Right atrium auricular region (tissue), 2 donors: ENCODE results near the gene WNT2B. TPM values are rescaled to one million over a fixed set of nuclear protein-coding genes. Genes with fewer than 3 reads are reported as not detected.

ENCODE experiments used
- DNase-seq: peaks from one replicate; pipeline ENCODE4 v3.0.0-alpha.2; 2019; ENCODE audit warnings: low spot score
- H3K27ac ChIP-seq, 2 donors: fragments of 200-600 bp; sonication (generic); 1 replicate in 1 of 2; 2 replicates in 1 of 2; pipeline ENCODE4 v1.5.1; 2016 to 2019
- H3K27me3 ChIP-seq, 2 donors: fragments of 200-600 bp; sonication (generic); one replicate each; pipeline versions ENCODE4 v1.5.1 to v1.6.0; 2017 to 2019
- H3K36me3 ChIP-seq: fragments of 200-600 bp; sonication (generic); one replicate; pipeline ENCODE4 v1.5.1; 2016
- H3K4me1 ChIP-seq, 2 donors: fragments of 200-600 bp; sonication (generic); one replicate each; pipeline versions ENCODE4 v1.5.1 to v1.6.0; 2017 to 2019
- H3K4me3 ChIP-seq, 2 donors: fragments of 200-600 bp; sonication (generic); 1 replicate in 1 of 2; 2 replicates in 1 of 2; pipeline ENCODE4 v1.5.1; 2017 to 2019; ENCODE audit warnings: mild to moderate bottlenecking in 1 of 2, moderate library complexity in 1 of 2
- H3K9me3 ChIP-seq, 2 donors: fragments of 200-600 bp; sonication (generic); one replicate each; pipeline ENCODE4 v1.5.1; 2019
- total RNA-seq, 2 donors: library from RNA; depleted of rRNA; stranded (reverse); fragments of >200 nt; gene quantifications; one replicate each; pipeline ENCODE4 v1.1.0, GENCODE V29; 2016
- TF ChIP-seq, protein P1 (sequence below), 2 donors: fragments of 200-600 bp; sonication (generic); IDR thresholded peaks; one replicate each; pipeline ENCODE4 v1.5.1; 2019; ENCODE audit warnings: antibody characterized with exemption in 2 of 2

The WNT2B gene
- total RNA-seq, 2 donors from 2014 or later, result 4.8 to 18.6 TPM

DNA sequence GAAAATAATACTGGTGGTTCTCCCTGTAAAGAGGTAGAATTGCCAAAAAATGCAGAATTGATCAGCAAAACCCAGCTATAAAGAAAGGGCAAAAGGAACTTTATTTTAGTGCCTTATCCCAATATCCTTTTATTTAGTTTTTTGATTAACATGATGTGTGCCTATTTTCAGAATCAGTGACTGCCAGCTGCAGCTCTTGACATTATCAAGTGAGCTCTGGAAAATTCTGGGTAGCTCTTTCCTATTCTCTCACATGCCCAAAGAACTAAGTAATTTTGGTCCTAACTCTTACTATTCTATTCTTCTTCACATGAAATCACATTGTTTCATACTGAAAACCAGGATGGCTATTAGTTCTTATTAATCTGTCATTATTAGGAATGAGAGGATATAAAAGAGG, 22.1 kb downstream of the WNT2B start:
- H3K27me3 ChIP-seq, result no peaks in the 10 kb centered on the region
- H3K27ac ChIP-seq, result peak overlapping the region in 1 of 2 donors; percentile 67
- TF ChIP-seq, protein P1, sequence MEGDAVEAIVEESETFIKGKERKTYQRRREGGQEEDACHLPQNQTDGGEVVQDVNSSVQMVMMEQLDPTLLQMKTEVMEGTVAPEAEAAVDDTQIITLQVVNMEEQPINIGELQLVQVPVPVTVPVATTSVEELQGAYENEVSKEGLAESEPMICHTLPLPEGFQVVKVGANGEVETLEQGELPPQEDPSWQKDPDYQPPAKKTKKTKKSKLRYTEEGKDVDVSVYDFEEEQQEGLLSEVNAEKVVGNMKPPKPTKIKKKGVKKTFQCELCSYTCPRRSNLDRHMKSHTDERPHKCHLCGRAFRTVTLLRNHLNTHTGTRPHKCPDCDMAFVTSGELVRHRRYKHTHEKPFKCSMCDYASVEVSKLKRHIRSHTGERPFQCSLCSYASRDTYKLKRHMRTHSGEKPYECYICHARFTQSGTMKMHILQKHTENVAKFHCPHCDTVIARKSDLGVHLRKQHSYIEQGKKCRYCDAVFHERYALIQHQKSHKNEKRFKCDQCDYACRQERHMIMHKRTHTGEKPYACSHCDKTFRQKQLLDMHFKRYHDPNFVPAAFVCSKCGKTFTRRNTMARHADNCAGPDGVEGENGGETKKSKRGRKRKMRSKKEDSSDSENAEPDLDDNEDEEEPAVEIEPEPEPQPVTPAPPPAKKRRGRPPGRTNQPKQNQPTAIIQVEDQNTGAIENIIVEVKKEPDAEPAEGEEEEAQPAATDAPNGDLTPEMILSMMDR (IDR thresholded peaks at IDR 0.05), result no peak
- peaks cover 0 to 4% of the 10 kb centered on the region in 2 donors for H3K4me1 ChIP-seq
- no peak for DNase-seq
- no peaks in the 10 kb centered on the region for H3K36me3 ChIP-seq
- no peak overlapping the region for H3K4me3 ChIP-seq
- no peaks in the 10 kb centered on the region for H3K9me3 ChIP-seq

DNA sequence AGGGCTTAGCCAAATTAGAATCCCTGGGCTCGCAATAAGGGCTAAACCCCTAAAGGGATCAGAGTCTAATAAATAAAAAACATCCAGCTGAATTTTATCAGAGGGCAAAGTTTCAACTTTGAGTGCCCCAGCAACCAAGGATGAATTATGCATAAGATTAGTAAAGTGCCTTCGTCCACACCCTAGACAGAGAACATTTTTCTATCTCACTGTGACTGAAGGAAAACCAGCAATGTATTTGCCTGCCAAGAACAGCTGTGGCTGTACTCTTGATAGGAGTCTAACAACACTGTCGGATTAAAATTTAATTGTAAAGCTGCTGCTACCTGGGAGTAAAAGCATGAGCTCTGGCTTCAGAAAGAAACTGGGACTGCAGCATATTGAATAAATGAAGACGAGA, 23.3 kb downstream of the WNT2B start:
- no peak for DNase-seq
- no peaks in the 10 kb centered on the region for H3K9me3 ChIP-seq
- TF ChIP-seq, protein P1 (IDR thresholded peaks at IDR 0.05), result no peak
- peak overlapping the region in 1 of 2 donors; percentile 67 for H3K27ac ChIP-seq
- no peaks in the 10 kb centered on the region for H3K27me3 ChIP-seq
- peaks cover 0 to 9% of the 10 kb centered on the region in 2 donors for H3K4me1 ChIP-seq
- H3K4me3 ChIP-seq, result no peak overlapping the region
- H3K36me3 ChIP-seq, result no peaks in the 10 kb centered on the region

DNA sequence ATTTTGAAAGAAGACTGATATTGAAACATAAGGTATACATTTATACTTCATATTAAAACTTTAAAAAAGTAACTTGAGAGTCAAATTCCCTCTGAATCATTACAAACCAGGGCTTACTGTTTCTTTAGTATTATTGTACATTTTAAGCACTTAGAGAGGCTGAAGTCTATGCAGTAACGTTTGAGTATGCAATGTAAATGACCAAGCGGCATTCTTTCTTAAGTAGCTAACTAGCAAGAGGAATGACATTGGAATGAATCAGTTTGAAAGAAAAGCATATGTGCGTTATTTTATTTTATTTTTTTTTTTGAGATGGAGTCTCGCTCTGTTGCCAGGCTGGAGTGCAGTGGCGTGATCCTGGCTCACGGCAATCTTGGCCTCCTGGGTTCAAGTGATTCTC, 24.3 kb downstream of the WNT2B start:
- TF ChIP-seq, protein P1 (IDR thresholded peaks at IDR 0.05), result no peak
- Histone ChIP-seq H3K27ac (no peak overlapping the region), H3K36me3 (no peaks in the 10 kb centered on the region), H3K4me3 (no peak overlapping the region), H3K9me3 (no peaks in the 10 kb centered on the region), H3K4me1 (peaks cover 0 to 19% of the 10 kb centered on the region in 2 donors), H3K27me3 (no peaks in the 10 kb centered on the region)
- no peak for DNase-seq

DNA sequence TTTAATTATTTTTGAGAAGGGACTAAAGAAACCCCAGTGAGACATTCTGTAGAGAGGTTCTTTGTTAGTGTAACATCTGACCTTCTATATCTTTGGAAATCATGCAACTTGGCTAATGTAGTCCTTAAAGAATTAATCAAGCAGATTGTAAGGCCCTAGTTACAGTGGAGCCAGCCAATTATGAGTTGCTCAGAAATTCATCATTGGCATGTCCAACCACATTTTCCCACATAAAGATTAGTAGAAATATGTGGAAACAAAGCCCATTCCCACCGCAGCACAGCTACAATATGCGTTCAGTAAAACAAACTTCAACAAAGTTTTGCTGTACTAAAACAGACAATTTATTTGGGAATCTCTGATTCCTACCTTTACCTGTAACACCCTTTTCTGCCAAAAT, 27.8 kb downstream of the WNT2B start:
- H3K36me3 ChIP-seq, result peaks cover 15% of the 10 kb centered on the region
- no peaks in the 10 kb centered on the region for H3K9me3 ChIP-seq
- H3K4me3 ChIP-seq, result no peak overlapping the region
- peaks cover 0 to 26% of the 10 kb centered on the region in 2 donors for H3K4me1 ChIP-seq
- DNase-seq, result no peak
- TF ChIP-seq, protein P1 (IDR thresholded peaks at IDR 0.05), result no peak
- H3K27ac ChIP-seq, result no peak overlapping the region
- no peaks in the 10 kb centered on the region for H3K27me3 ChIP-seq

DNA sequence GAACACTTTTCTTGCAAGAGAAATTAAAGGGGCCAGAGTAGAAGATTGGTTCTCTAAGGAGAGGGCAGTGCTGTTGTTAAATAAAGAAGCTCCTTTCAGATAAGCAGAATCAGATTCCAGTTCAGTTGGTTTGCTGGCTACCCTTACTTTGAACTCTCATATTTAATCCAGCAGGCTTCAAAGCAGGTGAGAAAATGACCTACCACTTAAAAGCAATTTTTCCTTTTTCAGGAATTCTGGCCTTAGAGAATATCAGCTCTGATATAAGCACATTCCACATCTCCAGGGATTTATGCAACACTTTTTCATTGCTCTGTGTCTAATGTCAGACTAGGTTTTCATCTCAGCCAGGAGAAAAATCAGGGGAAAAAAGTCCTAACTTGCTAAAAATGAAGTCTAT, 28.7 kb downstream of the WNT2B start:
- TF ChIP-seq, protein P1 (IDR thresholded peaks at IDR 0.05), result no peak
- peaks cover 20% of the 10 kb centered on the region for H3K36me3 ChIP-seq

DNA sequence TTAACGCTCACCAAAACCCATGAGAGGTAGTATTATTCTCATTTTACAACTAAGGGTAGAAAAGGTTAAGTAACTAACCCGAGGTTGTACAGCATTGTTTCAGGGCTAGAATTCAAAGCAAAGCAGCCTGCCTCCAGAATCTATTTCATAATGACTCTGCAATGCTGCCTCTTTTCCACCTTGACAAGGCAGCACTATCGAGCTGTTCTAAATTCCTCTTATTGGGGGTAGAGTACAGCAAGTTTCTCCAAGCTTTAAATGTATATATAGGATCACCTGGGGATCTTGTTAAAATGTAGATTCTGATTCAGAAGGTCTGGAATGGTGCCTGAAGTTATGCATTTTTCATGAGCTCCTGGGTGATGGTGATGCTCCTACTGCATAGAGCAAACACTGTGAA, 30.1 kb downstream of the WNT2B start:
- H3K27me3 ChIP-seq, result no peaks in the 10 kb centered on the region
- H3K9me3 ChIP-seq, result no peaks in the 10 kb centered on the region
- H3K36me3 ChIP-seq, result peaks cover 20% of the 10 kb centered on the region
- H3K4me3 ChIP-seq, result no peak overlapping the region
- no peak for DNase-seq
- peaks cover 0 to 25% of the 10 kb centered on the region in 2 donors for H3K4me1 ChIP-seq
- TF ChIP-seq, protein P1 (IDR thresholded peaks at IDR 0.05), result no peak
- H3K27ac ChIP-seq, result no peak overlapping the region

More for the DNA sequence above, 28.7 kb downstream of the WNT2B start:
- Histone ChIP-seq H3K27me3 (no peaks in the 10 kb centered on the region), H3K4me3 (no peak overlapping the region), H3K9me3 (no peaks in the 10 kb centered on the region), H3K4me1 (peaks cover 0 to 25% of the 10 kb centered on the region in 2 donors), H3K27ac (no peak overlapping the region)
- DNase-seq, result no peak
